ENCODE measurements around the gene MIA. TPM values are rescaled to one million over a fixed set of nuclear protein-coding genes. Genes with fewer than 3 reads are reported as not detected.
"Not testable (repeated sequence)": the region's sequence is repeated elsewhere in the genome, so short reads cannot be mapped to it uniquely, and the experiment has no call there.

MIA gene
- total and polyA plus RNA-seq, 10 donors: 1.5 to 14.2 (median 5.7) TPM; not detected in 6

DNA sequence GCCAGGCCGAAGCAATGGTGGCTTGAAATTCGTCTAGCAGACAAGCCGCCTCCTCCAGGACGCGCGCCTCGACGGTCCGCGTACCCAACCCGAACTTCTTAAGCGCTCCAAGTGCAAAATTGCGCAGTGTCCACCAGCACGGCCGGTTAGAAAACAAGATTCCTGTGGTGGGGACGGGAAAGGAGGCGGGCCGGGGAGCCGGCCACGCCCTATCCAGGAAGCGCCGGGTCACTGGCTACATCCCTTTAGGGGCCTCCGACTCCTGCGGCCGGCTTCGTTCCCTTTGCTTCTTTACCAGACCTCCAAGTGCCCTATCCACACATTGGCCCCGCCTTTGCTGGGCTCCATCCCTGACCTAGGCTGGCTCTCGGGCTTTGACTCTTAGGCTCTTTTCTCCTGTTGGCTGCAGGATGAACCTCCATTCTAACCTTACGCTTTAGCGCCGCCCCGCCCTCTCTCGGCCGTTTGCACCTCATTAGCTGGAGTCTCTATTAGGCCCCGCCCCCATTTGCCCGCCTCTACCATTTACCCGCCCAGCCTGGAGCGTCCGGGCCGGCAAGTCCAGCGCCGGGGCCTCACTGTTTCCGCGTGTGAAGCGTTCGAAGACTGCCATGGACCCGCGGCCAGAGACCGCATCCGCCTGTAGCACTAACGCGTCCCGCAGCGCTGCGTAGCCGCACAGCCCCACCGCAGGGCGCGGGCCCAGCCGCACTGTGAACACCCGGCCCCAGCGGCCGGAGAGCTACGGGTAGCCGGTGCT is 35.5 kb downstream of the MIA start:
- Histone ChIP-seq H3K36me3 (peaks cover 0 to 43% (median 25%) of the 10 kb centered on the region in 6 donors), H3K4me1 (peaks cover 52 to 82% (median 67%) of the 10 kb centered on the region in 6 donors), H3K4me3 (peak overlapping the region; percentile 33 to 73 (median 48)), H3K27ac (peak overlapping the region in 7 of 8 donors; percentile 77 to 98 (median 83))
- WGBS, 5 donors: 1 to 11% (median 6%) methylated on average over 18 to 65 of the region's 65 CpGs
- intact Hi-C loops (cut with DNase I; ENCODE audit: low total_unique reads); H3K27me3 ChIP-seq (replicated peaks in 1 of 7); H3K9me3 ChIP-seq: not testable (repeated sequence)
- peak; percentile 94 for DNase-seq
- TF ChIP-seq POLR2AphosphoS5 (IDR thresholded peaks at IDR 0.05) (peak; percentile 57 to 79 (median 71)), CTCF (IDR thresholded peaks at IDR 0.05 in 8 of 11, conservative IDR thresholded peaks at IDR 0.05 in 3 of 11) (peak in 5 of 11 experiments; percentile 12 to 44 (median 32))

- H3K27ac ChIP-seq: peak overlapping the region in 6 of 8 donors; percentile 79 to 98 (median 90)
- 8 to 17% (median 12%) methylated on average over 25 to 35 of the region's 35 CpGs for WGBS, 5 donors
- H3K4me1 ChIP-seq: peaks cover 45 to 76% (median 58%) of the 10 kb centered on the region in 6 donors
- intact Hi-C loops (cut with DNase I; ENCODE audit: low total_unique reads): no loop called here
- no peaks in the 10 kb centered on the region for H3K9me3 ChIP-seq
- H3K36me3 ChIP-seq: peaks cover 0 to 34% (median 25%) of the 10 kb centered on the region in 6 donors
- peak overlapping the region; percentile 16 to 73 (median 48) for H3K4me3 ChIP-seq
- DNase-seq: peak; percentile 84
- H3K27me3 ChIP-seq (replicated peaks in 1 of 7): no peaks in the 10 kb centered on the region
- peak in 1 of 3 donors; percentile 63 for TF ChIP-seq POLR2AphosphoS5 (IDR thresholded peaks at IDR 0.05)
- TF ChIP-seq POLR2A (IDR thresholded peaks at IDR 0.05): no peak
- TF ChIP-seq CTCF (IDR thresholded peaks at IDR 0.05 in 8 of 11, conservative IDR thresholded peaks at IDR 0.05 in 3 of 11): peak in 3 of 11 experiments; percentile 14 to 43 (median 16)
Observed at GRCh38 chr19:40811478-40812341, 36.4 kb downstream of the MIA start.

- H3K27me3 ChIP-seq (replicated peaks in 1 of 7); intact Hi-C loops (cut with DNase I; ENCODE audit: low total_unique reads); DNase-seq; H3K9me3 ChIP-seq; H3K4me3 ChIP-seq: not testable (repeated sequence)
- 84 to 93% (median 86%) methylated on average over 7 of the region's 7 CpGs for WGBS, 5 donors
- H3K4me1 ChIP-seq: peaks cover 36 to 74% (median 51%) of the 10 kb centered on the region in 6 donors
- H3K36me3 ChIP-seq: peaks cover 0 to 26% (median 20%) of the 10 kb centered on the region in 6 donors
- peak overlapping the region in 3 of 8 donors; percentile 23 to 98 (median 38) for H3K27ac ChIP-seq
Observed at GRCh38 chr19:40812571-40812970, 37.2 kb downstream of the MIA start.

DNA sequence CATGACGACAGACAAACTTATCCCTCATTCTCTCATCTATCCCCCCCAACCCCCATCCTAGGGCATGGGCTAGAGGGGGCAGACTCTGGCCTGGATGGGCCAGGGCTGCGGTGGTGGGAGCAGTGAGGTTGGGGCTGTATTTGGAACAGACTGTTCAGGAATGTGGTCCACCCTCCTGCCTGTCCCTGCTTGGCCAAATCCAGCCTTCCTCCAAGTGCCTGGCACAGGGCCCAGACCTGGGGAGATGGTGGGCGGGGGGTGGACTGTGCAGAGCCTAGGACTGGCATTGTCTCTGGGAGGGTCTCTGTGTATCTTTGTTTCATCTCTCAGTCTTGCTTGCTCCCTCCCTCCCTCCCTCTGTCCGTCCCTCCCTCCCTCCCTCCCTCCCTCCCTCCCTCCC is 37.9 kb downstream of the MIA start:
- Histone ChIP-seq H3K36me3 (peaks cover 0 to 19% (median 14%) of the 10 kb centered on the region in 6 donors), H3K27me3 (replicated peaks in 1 of 7) (no peaks in the 10 kb centered on the region), H3K9me3 (no peaks in the 10 kb centered on the region), H3K27ac (peak overlapping the region in 4 of 8 donors; percentile 22 to 98 (median 30)), H3K4me3 (no peak overlapping the region), H3K4me1 (peaks cover 31 to 74% (median 49%) of the 10 kb centered on the region in 6 donors)
- no peak for DNase-seq
- peak in 1 of 3 donors; percentile 9 for TF ChIP-seq POLR2AphosphoS5 (IDR thresholded peaks at IDR 0.05)
- TF ChIP-seq POLR2A (IDR thresholded peaks at IDR 0.05): no peak
- no peak for TF ChIP-seq CTCF (IDR thresholded peaks at IDR 0.05 in 8 of 11, conservative IDR thresholded peaks at IDR 0.05 in 3 of 11)
- intact Hi-C loops (cut with DNase I; ENCODE audit: low total_unique reads): no loop called here
- WGBS, 5 donors: 51 to 63% (median 56%) methylated on average over 4 of the region's 4 CpGs
